ENCODE results near the gene DNAJB11. TPM values are rescaled to one million over a fixed set of nuclear protein-coding genes. Genes with fewer than 3 reads are reported as not detected.

DNAJB11 gene
- total and polyA plus RNA-seq, 2 of the 4 experiments (the other 2 are of a cell fraction): 27.4 to 48.6 TPM

GRCh38 chr3:186582541-186582940, 12.0 kb downstream of the DNAJB11 start:
- Histone ChIP-seq H3K56ac (ENCODE audit: extremely low read depth, insufficient read depth, low read length) (no peak overlapping the region), H3K18ac (ENCODE audit: low read depth, low read length) (no peak overlapping the region), H2BK20ac (ENCODE audit: low read depth, low read length) (no peak overlapping the region), H4K20me1 (ENCODE audit: insufficient read depth, low read length) (no peaks in the 10 kb centered on the region), H4K8ac (ENCODE audit: low read depth in 2 of 2, low read length in 2 of 2) (no peak overlapping the region), H3K9me3 (ENCODE audit: control insufficient read depth, insufficient read depth, low read length) (no peaks in the 10 kb centered on the region), H3K36me3 (ENCODE audit: control insufficient read depth, insufficient read depth, low read length) (peaks cover 20% of the 10 kb centered on the region), H3K27me3 (ENCODE audit: control insufficient read depth, insufficient read depth, low read length) (no peaks in the 10 kb centered on the region), H3K4me3 (ENCODE audit: insufficient read depth, low read depth, low read length) (no peak overlapping the region), H3K27ac (ENCODE audit: insufficient read depth, low read length) (no peak overlapping the region), H3K79me1 (ENCODE audit: low read depth in 1 of 2, low read length in 2 of 2) (no peaks in the 10 kb centered on the region), H3K9ac (ENCODE audit: low read depth, low read length) (no peak overlapping the region), H3K23ac (ENCODE audit: low read depth, low read length) (no peak overlapping the region), H2AFZ (replicated peaks; ENCODE audit: low read length, poor library complexity) (no peak overlapping the region), H3K4me1 (ENCODE audit: control insufficient read depth, insufficient read depth, low read length) (no peaks in the 10 kb centered on the region; the same call in 1 of the 2 replicates), H3K14ac (replicated peaks; ENCODE audit: low read depth, low read length) (no peak overlapping the region), H2BK5ac (ENCODE audit: low read depth, low read length, poor library complexity, severe bottlenecking) (no peak overlapping the region), H4K5ac (ENCODE audit: low read depth, low read length) (no peak overlapping the region), H3K4me2 (ENCODE audit: low read depth, low read length) (no peak overlapping the region), H2BK15ac (ENCODE audit: low read depth, low read length) (no peak overlapping the region), H3K4ac (ENCODE audit: low read depth, low read length) (no peak overlapping the region), H4K91ac (ENCODE audit: insufficient read depth, low read depth, low read length) (no peak overlapping the region), H2AK5ac (ENCODE audit: low read depth, low read length) (no peak overlapping the region), H3K9me1 (ENCODE audit: insufficient read depth, low read length) (no peaks in the 10 kb centered on the region), H2AK9ac (replicated peaks; ENCODE audit: low read depth, low read length, poor library complexity) (no peak overlapping the region), H2BK120ac (ENCODE audit: low read depth, low read length) (no peak overlapping the region)
- dilution Hi-C loops (cut with HindIII; ENCODE audit: low sequenced_read_pairs, unreplicated experiment): no loop called here
- intact Hi-C loops (cut with micrococcal nuclease): no loop called here
- ChIA-PET CTCF (no interaction called here), POLR2A (ENCODE audit: unreplicated experiment) (interaction anchor here (0.5 kb wide), 1 partner anchor 12 kb away, joined by 4 read pairs; the partner anchor contains the start of gene DNAJB11)
- DNase-seq (no peak), ATAC-seq (ENCODE audit: low read depth) (no peak)
- BruUV-seq (replicated peaks): no TSS peak
- in situ Hi-C loops (cut with MboI; ENCODE audit: low sequenced_read_pairs): no loop called here
- no CpG with 5 or more reads among the region's 6 CpGs for WGBS, 2 experiments (ENCODE audit: extremely low coverage in 2 of 2, insufficient read length in 1 of 2)
- TF ChIP-seq RAD21 (IDR thresholded peaks at IDR 0.05; ENCODE audit: low read length): no peak
- no peak for TF ChIP-seq FOS (IDR thresholded peaks at IDR 0.05; ENCODE audit: low read depth, low read length)
- no peak for TF ChIP-seq MAZ (IDR thresholded peaks at IDR 0.05; ENCODE audit: borderline replicate concordance, low read depth, low read length)
- TF ChIP-seq, protein P1, sequence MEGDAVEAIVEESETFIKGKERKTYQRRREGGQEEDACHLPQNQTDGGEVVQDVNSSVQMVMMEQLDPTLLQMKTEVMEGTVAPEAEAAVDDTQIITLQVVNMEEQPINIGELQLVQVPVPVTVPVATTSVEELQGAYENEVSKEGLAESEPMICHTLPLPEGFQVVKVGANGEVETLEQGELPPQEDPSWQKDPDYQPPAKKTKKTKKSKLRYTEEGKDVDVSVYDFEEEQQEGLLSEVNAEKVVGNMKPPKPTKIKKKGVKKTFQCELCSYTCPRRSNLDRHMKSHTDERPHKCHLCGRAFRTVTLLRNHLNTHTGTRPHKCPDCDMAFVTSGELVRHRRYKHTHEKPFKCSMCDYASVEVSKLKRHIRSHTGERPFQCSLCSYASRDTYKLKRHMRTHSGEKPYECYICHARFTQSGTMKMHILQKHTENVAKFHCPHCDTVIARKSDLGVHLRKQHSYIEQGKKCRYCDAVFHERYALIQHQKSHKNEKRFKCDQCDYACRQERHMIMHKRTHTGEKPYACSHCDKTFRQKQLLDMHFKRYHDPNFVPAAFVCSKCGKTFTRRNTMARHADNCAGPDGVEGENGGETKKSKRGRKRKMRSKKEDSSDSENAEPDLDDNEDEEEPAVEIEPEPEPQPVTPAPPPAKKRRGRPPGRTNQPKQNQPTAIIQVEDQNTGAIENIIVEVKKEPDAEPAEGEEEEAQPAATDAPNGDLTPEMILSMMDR (conservative IDR thresholded peaks at IDR 0.05; ENCODE audit: low read depth, low read length): no peak
- no peak for TF ChIP-seq CEBPB (IDR thresholded peaks at IDR 0.05; ENCODE audit: low read depth, low read length)
- no peak for TF ChIP-seq NFE2L2 (IDR thresholded peaks at IDR 0.05; ENCODE audit: low read depth, low read length)
- TF ChIP-seq MAFK (IDR thresholded peaks at IDR 0.05; ENCODE audit: low read depth, low read length): no peak
- no peak for TF ChIP-seq RCOR1 (IDR thresholded peaks at IDR 0.05; ENCODE audit: insufficient replicate concordance, low read length)
- TF ChIP-seq, protein P2, sequence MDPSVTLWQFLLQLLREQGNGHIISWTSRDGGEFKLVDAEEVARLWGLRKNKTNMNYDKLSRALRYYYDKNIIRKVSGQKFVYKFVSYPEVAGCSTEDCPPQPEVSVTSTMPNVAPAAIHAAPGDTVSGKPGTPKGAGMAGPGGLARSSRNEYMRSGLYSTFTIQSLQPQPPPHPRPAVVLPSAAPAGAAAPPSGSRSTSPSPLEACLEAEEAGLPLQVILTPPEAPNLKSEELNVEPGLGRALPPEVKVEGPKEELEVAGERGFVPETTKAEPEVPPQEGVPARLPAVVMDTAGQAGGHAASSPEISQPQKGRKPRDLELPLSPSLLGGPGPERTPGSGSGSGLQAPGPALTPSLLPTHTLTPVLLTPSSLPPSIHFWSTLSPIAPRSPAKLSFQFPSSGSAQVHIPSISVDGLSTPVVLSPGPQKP (IDR thresholded peaks at IDR 0.05; ENCODE audit: borderline replicate concordance, low read depth, low read length): no peak
- no peak for TF ChIP-seq RFX5 (IDR thresholded peaks at IDR 0.05; ENCODE audit: low read depth, low read length)
- TF ChIP-seq BHLHE40 (IDR thresholded peaks at IDR 0.05; ENCODE audit: low read depth, low read length): no peak
- no peak for TF ChIP-seq SMC3 (IDR thresholded peaks at IDR 0.05; ENCODE audit: low read depth, low read length)
- no peak for TF ChIP-seq POLR2A (IDR thresholded peaks at IDR 0.05; ENCODE audit: low read depth, low read length)
- TF ChIP-seq CHD1 (IDR thresholded peaks at IDR 0.05; ENCODE audit: low read depth, low read length): no peak
- TF ChIP-seq USF2 (IDR thresholded peaks at IDR 0.05; ENCODE audit: low read depth, low read length): no peak
- TF ChIP-seq MXI1 (IDR thresholded peaks at IDR 0.05; ENCODE audit: borderline replicate concordance, low read depth, low read length): no peak

All from IMR-90 (cell line).